Ovary (tissue), 3 donors: ENCODE measurements around the gene CH25H.

Experiments used
- CTCF ChIP-seq, 3 donors: fragments of 450-650 bp in 2 of 3; fragments of 200-600 bp in 1 of 3; IDR thresholded peaks; one replicate each; pipeline versions ENCODE4 v1.5.1 to v1.8.0; 2016 to 2022; ENCODE audit warnings: antibody characterized with exemption in 3 of 3, mild to moderate bottlenecking in 1 of 3
- EP300 ChIP-seq: sonication (generic); formaldehyde crosslinking; IDR thresholded peaks from one replicate; pipeline ENCODE4 v1.6.1; 2017; ENCODE audit warnings: antibody characterized with exemption
- donor health status: DM: no; HTN: no; CAD: no.

- TF ChIP-seq CTCF (IDR thresholded peaks at IDR 0.05) (no peak), EP300 (no peak)
Observed at GRCh38 chr10:89175816-89176215, 31.3 kb downstream of the CH25H start.
